ENCODE data around the gene MYO18A.

DNA sequence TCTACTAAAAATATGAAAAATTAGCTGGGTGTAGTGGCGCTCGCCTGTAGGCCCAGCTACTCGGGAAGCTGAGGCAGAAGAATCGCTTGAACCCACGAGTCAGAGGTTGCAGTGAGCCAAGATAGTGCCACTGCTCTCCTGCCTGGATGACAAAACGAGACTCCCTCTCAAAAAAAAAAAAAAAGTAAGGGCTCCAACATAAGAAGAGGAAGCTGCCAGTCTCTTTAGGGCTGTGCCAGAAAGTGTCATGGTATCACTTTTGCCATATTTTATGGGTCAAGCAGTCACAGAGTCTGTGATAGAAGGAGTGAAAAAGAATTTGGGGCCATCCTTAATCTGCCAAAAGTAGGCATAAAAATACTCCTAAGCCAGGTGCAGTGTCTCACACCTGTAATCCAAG lies 138.6 kb downstream of the MYO18A start:
- TF ChIP-seq POLR2A (IDR thresholded peaks at IDR 0.05; ENCODE audit: low read depth, low read length) (no peak), RFX5 (IDR thresholded peaks at IDR 0.05; ENCODE audit: low read depth, low read length) (no peak), RCOR1 (IDR thresholded peaks at IDR 0.05; ENCODE audit: insufficient replicate concordance, low read length) (no peak), MXI1 (IDR thresholded peaks at IDR 0.05; ENCODE audit: borderline replicate concordance, low read depth, low read length) (no peak), CEBPB (IDR thresholded peaks at IDR 0.05; ENCODE audit: low read depth, low read length) (no peak), MAZ (IDR thresholded peaks at IDR 0.05; ENCODE audit: borderline replicate concordance, low read depth, low read length) (no peak), RAD21 (IDR thresholded peaks at IDR 0.05; ENCODE audit: low read length) (no peak)
- TF ChIP-seq, protein P1, sequence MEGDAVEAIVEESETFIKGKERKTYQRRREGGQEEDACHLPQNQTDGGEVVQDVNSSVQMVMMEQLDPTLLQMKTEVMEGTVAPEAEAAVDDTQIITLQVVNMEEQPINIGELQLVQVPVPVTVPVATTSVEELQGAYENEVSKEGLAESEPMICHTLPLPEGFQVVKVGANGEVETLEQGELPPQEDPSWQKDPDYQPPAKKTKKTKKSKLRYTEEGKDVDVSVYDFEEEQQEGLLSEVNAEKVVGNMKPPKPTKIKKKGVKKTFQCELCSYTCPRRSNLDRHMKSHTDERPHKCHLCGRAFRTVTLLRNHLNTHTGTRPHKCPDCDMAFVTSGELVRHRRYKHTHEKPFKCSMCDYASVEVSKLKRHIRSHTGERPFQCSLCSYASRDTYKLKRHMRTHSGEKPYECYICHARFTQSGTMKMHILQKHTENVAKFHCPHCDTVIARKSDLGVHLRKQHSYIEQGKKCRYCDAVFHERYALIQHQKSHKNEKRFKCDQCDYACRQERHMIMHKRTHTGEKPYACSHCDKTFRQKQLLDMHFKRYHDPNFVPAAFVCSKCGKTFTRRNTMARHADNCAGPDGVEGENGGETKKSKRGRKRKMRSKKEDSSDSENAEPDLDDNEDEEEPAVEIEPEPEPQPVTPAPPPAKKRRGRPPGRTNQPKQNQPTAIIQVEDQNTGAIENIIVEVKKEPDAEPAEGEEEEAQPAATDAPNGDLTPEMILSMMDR (conservative IDR thresholded peaks at IDR 0.05; ENCODE audit: low read depth, low read length) = no peak
- TF ChIP-seq, protein P2, sequence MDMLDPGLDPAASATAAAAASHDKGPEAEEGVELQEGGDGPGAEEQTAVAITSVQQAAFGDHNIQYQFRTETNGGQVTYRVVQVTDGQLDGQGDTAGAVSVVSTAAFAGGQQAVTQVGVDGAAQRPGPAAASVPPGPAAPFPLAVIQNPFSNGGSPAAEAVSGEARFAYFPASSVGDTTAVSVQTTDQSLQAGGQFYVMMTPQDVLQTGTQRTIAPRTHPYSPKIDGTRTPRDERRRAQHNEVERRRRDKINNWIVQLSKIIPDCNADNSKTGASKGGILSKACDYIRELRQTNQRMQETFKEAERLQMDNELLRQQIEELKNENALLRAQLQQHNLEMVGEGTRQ (IDR thresholded peaks at IDR 0.05; ENCODE audit: low read depth, low read length) = no peak
- TF ChIP-seq, protein P3, sequence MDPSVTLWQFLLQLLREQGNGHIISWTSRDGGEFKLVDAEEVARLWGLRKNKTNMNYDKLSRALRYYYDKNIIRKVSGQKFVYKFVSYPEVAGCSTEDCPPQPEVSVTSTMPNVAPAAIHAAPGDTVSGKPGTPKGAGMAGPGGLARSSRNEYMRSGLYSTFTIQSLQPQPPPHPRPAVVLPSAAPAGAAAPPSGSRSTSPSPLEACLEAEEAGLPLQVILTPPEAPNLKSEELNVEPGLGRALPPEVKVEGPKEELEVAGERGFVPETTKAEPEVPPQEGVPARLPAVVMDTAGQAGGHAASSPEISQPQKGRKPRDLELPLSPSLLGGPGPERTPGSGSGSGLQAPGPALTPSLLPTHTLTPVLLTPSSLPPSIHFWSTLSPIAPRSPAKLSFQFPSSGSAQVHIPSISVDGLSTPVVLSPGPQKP (IDR thresholded peaks at IDR 0.05; ENCODE audit: borderline replicate concordance, low read depth, low read length) = no peak

Measured in IMR-90 (cell line).